Activated CD4-positive, alpha-beta memory T cell treated with anti-CD3 and anti-CD28 coated beads for 36 hours (primary cell): ENCODE data around the gene SSNA1. TPM values are rescaled to one million over a fixed set of nuclear protein-coding genes. Genes with fewer than 3 reads are reported as not detected.

Experiments used
- CTCF ChIA-PET: fragments of 350-600 bp; sonication (Branson Sonifier 250); formaldehyde crosslinking; loops from one replicate; lab custom pipeline; 2021; ENCODE audit warnings: antibody characterized with exemption, inconsistent platforms; lab: Charles Lee
- POLR2A ChIA-PET: fragments of 350-600 bp; sonication (Branson Sonifier 250); formaldehyde crosslinking; loops from one replicate; lab custom pipeline; 2021; ENCODE audit warnings: antibody characterized with exemption; lab: Charles Lee
- DNase-seq: peaks from one replicate; pipeline ENCODE4 v3.0.0-alpha.2; 2020
- H3K27ac Mint-ChIP-seq: one replicate; pipeline ENCODE4 v1.8.0; 2021; ENCODE audit warnings: mixed read lengths
- H3K27me3 Mint-ChIP-seq: one replicate; pipeline ENCODE4 v1.8.0; 2021; ENCODE audit warnings: mixed read lengths
- H3K36me3 Mint-ChIP-seq: one replicate; pipeline ENCODE4 v1.8.0; 2021; ENCODE audit warnings: mixed read lengths
- H3K4me1 Mint-ChIP-seq: one replicate; pipeline ENCODE4 v1.8.0; 2021; ENCODE audit warnings: low read depth, mixed read lengths
- H3K4me3 Mint-ChIP-seq: one replicate; pipeline ENCODE4 v1.8.0; 2021; ENCODE audit warnings: mild to moderate bottlenecking, mixed read lengths
- H3K9me3 Mint-ChIP-seq: one replicate; pipeline ENCODE4 v1.8.0; 2021; ENCODE audit warnings: mixed read lengths
- intact Hi-C: fragments of 100-400 bp; cut with micrococcal nuclease; formaldehyde crosslinking; loops from one replicate; pipeline ENCODE4 v1.15.1; 2023
- total RNA-seq, 2 experiments: library from RNA; stranded (reverse); gene quantifications; one replicate each; pipeline ENCODE4 v1.2.3, GENCODE V29; 2021

The SSNA1 gene
- 10 to 100 TPM; 58.9 to 62.1 TPM for total RNA-seq

- H3K36me3 Mint-ChIP-seq, result peaks cover 17% of the 10 kb centered on the region
- H3K27ac Mint-ChIP-seq, result peak within 1 kb of the TSS; percentile 93
- CTCF ChIA-PET, result interaction anchor here (0.8 to 3.4 kb wide), 20 partner anchors 10 to 154 kb away, joined by 3 to 14 read pairs (median 4); partner anchors contain the start of genes CYSRT1, DPP7, NDOR1 and NELFB
- DNase-seq, result peak; percentile 95
- peak within 1 kb of the TSS; percentile 97 for H3K4me3 Mint-ChIP-seq
- intact Hi-C loops, result loop anchor here (1.0 kb wide), 5 partner anchors 12 to 59 kb away; partner anchors contain the start of genes NDOR1, TMEM203 and TPRN
- H3K27me3 Mint-ChIP-seq, result no peaks in the 10 kb centered on the region
- H3K9me3 Mint-ChIP-seq, result no peaks in the 10 kb centered on the region
- H3K4me1 Mint-ChIP-seq, result peaks cover 40% of the 10 kb centered on the region
- POLR2A ChIA-PET, result interaction anchor here (0.5 to 2.9 kb wide), 16 partner anchors 9 to 382 kb away, joined by 3 to 18 read pairs (median 4); partner anchors contain the start of genes NDOR1, TMEM203, TPRN and TUBB4B
Measured at GRCh38 chr9:137188490-137189296, at the start of gene SSNA1, which contains the start of gene ANAPC2. Gene SSNA1 (plus strand): TSS chr9:137188676. CDS start chr9:137188727, 51 bp downstream. Gene ANAPC2 (minus strand): TSS chr9:137188560. CDS start chr9:137188532, 28 bp downstream.

- no peak within 1 kb of the TSS for H3K4me3 Mint-ChIP-seq
- CTCF ChIA-PET, result interaction anchor here (0.8 kb wide), 1 partner anchor 9 kb away, joined by 3 read pairs; no protein-coding TSS in a partner anchor
- no peak within 1 kb of the TSS for H3K27ac Mint-ChIP-seq
- POLR2A ChIA-PET, result no interaction called here
- H3K9me3 Mint-ChIP-seq, result no peaks in the 10 kb centered on the region
- H3K4me1 Mint-ChIP-seq, result no peaks in the 10 kb centered on the region
- intact Hi-C loops, result no loop called here
- DNase-seq, result no peak
- no peaks in the 10 kb centered on the region for H3K36me3 Mint-ChIP-seq
- H3K27me3 Mint-ChIP-seq, result peaks cover 47% of the 10 kb centered on the region
Measured at GRCh38 chr9:137138722-137139467, 49.6 kb upstream of the SSNA1 start, which contains the start of gene GRIN1. Gene GRIN1 (plus strand): TSS chr9:137139154. CDS start chr9:137139487, 333 bp downstream.

GRCh38 chr9:137139468-137140150 is 48.9 kb upstream of the SSNA1 start:
- Mint-ChIP-seq H3K4me3 (no peak overlapping the region), H3K9me3 (no peaks in the 10 kb centered on the region), H3K27me3 (peaks cover 47% of the 10 kb centered on the region), H3K4me1 (no peaks in the 10 kb centered on the region), H3K36me3 (no peaks in the 10 kb centered on the region), H3K27ac (no peak overlapping the region)
- intact Hi-C loops, result no loop called here
- DNase-seq, result no peak
- CTCF ChIA-PET, result interaction anchor here (0.6 to 0.8 kb wide), 3 partner anchors 10 to 313 kb away, joined by 3 read pairs; no protein-coding TSS in a partner anchor
- POLR2A ChIA-PET, result no interaction called here

GRCh38 chr9:137140151-137141012 is 48.1 kb upstream of the SSNA1 start:
- no peak overlapping the region for H3K27ac Mint-ChIP-seq
- intact Hi-C loops, result no loop called here
- no peak overlapping the region for H3K4me3 Mint-ChIP-seq

GRCh38 chr9:137141050-137141810 is 47.2 kb upstream of the SSNA1 start:
- peaks cover 42% of the 10 kb centered on the region for H3K27me3 Mint-ChIP-seq
- intact Hi-C loops, result no loop called here
- CTCF ChIA-PET, result interaction anchor here (0.9 to 1.0 kb wide), 2 partner anchors 8 to 9 kb away, joined by 3 read pairs; no protein-coding TSS in a partner anchor
- H3K4me3 Mint-ChIP-seq, result no peak overlapping the region
- no peak for DNase-seq
- POLR2A ChIA-PET, result no interaction called here
- H3K27ac Mint-ChIP-seq, result no peak overlapping the region
- no peaks in the 10 kb centered on the region for H3K4me1 Mint-ChIP-seq
- H3K36me3 Mint-ChIP-seq, result no peaks in the 10 kb centered on the region
- H3K9me3 Mint-ChIP-seq, result no peaks in the 10 kb centered on the region

More at GRCh38 chr9:137140151-137141012, 48.1 kb upstream of the SSNA1 start:
- Mint-ChIP-seq H3K4me1 (no peaks in the 10 kb centered on the region), H3K27me3 (peaks cover 47% of the 10 kb centered on the region), H3K9me3 (no peaks in the 10 kb centered on the region), H3K36me3 (no peaks in the 10 kb centered on the region)
- CTCF ChIA-PET, result interaction anchor here (0.6 to 0.9 kb wide), 3 partner anchors 10 to 314 kb away, joined by 3 read pairs; no protein-coding TSS in a partner anchor
- POLR2A ChIA-PET, result no interaction called here
- DNase-seq, result no peak

GRCh38 chr9:137141976-137142936 is 46.2 kb upstream of the SSNA1 start:
- H3K4me1 Mint-ChIP-seq, result no peaks in the 10 kb centered on the region
- CTCF ChIA-PET, result interaction anchor here (1.0 kb wide), 1 partner anchor 9 kb away, joined by 3 read pairs; no protein-coding TSS in a partner anchor
- H3K4me3 Mint-ChIP-seq, result no peak overlapping the region
- POLR2A ChIA-PET, result no interaction called here
- peaks cover 44% of the 10 kb centered on the region for H3K27me3 Mint-ChIP-seq
- no peaks in the 10 kb centered on the region for H3K36me3 Mint-ChIP-seq
- no peak for DNase-seq
- H3K27ac Mint-ChIP-seq, result no peak overlapping the region
- no peaks in the 10 kb centered on the region for H3K9me3 Mint-ChIP-seq
- intact Hi-C loops, result no loop called here

GRCh38 chr9:137143459-137143858 is 45.0 kb upstream of the SSNA1 start:
- H3K4me3 Mint-ChIP-seq, result no peak overlapping the region
- intact Hi-C loops, result no loop called here
- H3K9me3 Mint-ChIP-seq, result no peaks in the 10 kb centered on the region
- no peaks in the 10 kb centered on the region for H3K36me3 Mint-ChIP-seq
- POLR2A ChIA-PET, result no interaction called here
- no peak for DNase-seq
- no peaks in the 10 kb centered on the region for H3K4me1 Mint-ChIP-seq
- CTCF ChIA-PET, result interaction anchor here (0.9 kb wide), 1 partner anchor 472 kb away, joined by 3 read pairs; no protein-coding TSS in a partner anchor
- H3K27ac Mint-ChIP-seq, result no peak overlapping the region
- peaks cover 36% of the 10 kb centered on the region for H3K27me3 Mint-ChIP-seq

GRCh38 chr9:137145731-137146526 is 42.5 kb upstream of the SSNA1 start:
- no peak for DNase-seq
- ChIA-PET CTCF (no interaction called here), POLR2A (no interaction called here)
- intact Hi-C loops, result no loop called here
- Mint-ChIP-seq H3K36me3 (no peaks in the 10 kb centered on the region), H3K4me3 (no peak overlapping the region), H3K9me3 (no peaks in the 10 kb centered on the region), H3K27me3 (peaks cover 16% of the 10 kb centered on the region), H3K4me1 (no peaks in the 10 kb centered on the region), H3K27ac (no peak overlapping the region)

GRCh38 chr9:137146527-137146918 is 42.0 kb upstream of the SSNA1 start:
- H3K27ac Mint-ChIP-seq, result no peak overlapping the region
- no peak for DNase-seq
- H3K36me3 Mint-ChIP-seq, result no peaks in the 10 kb centered on the region
- POLR2A ChIA-PET, result no interaction called here
- H3K4me1 Mint-ChIP-seq, result no peaks in the 10 kb centered on the region
- H3K9me3 Mint-ChIP-seq, result no peaks in the 10 kb centered on the region
- H3K4me3 Mint-ChIP-seq, result no peak overlapping the region
- CTCF ChIA-PET, result no interaction called here
- H3K27me3 Mint-ChIP-seq, result peaks cover 15% of the 10 kb centered on the region
- intact Hi-C loops, result no loop called here
